SK-N-SH treated with all-trans-retinoic acid at 6 μM for 48 hours (cell line): ENCODE data around the gene USP36.

Experiments
- ESRRG ChIP-seq: fragments of 250-450 bp; sonication (Bioruptor Pico); IDR thresholded peaks from 2 replicates; pipeline ENCODE4 v1.6.1; 2021; ENCODE audit warnings: mild to moderate bottlenecking
- ISL1 ChIP-seq: fragments of 250-450 bp; sonication (Bioruptor Pico); IDR thresholded peaks from 2 replicates; pipeline ENCODE4 v2.1.2; 2022; ENCODE audit warnings: mild to moderate bottlenecking, moderate library complexity
- PPARA ChIP-seq: fragments of 250-450 bp; sonication (Bioruptor Pico); IDR thresholded peaks from 2 replicates; pipeline ENCODE4 v1.5.0; 2020; ENCODE audit warnings: mild to moderate bottlenecking, borderline replicate concordance
- RARB ChIP-seq: fragments of 250-450 bp; sonication (Bioruptor Pico); IDR thresholded peaks from 2 replicates; pipeline ENCODE4 v1.8.0; 2021; ENCODE audit warnings: mild to moderate bottlenecking, moderate library complexity
- TOX ChIP-seq: fragments of 250-450 bp; sonication (Bioruptor Pico); IDR thresholded peaks from 2 replicates; pipeline ENCODE4 v1.8.0; 2021; ENCODE audit warnings: mild to moderate bottlenecking, moderate library complexity, borderline replicate concordance
- ZC3H10 ChIP-seq: fragments of 250-450 bp; sonication (Bioruptor Pico); IDR thresholded peaks from 2 replicates; pipeline ENCODE4 v1.5.1; 2021; ENCODE audit warnings: mild to moderate bottlenecking, moderate library complexity
- ZFP30 ChIP-seq: fragments of 450-650 bp; formaldehyde crosslinking; IDR thresholded peaks from 2 replicates; pipeline ENCODE4 v1.5.0; 2022; ENCODE audit warnings: mild to moderate bottlenecking, moderate library complexity
- ZNF565 ChIP-seq: fragments of 450-650 bp; formaldehyde crosslinking; conservative IDR thresholded peaks from 2 replicates; pipeline ENCODE4 v1.5.0; 2020; ENCODE audit warnings: low read depth, mild to moderate bottlenecking, moderate library complexity
- ZNF8 ChIP-seq: fragments of 450-650 bp; formaldehyde crosslinking; IDR thresholded peaks from 2 replicates; pipeline ENCODE4 v1.5.0; 2020; ENCODE audit warnings: mild to moderate bottlenecking, moderate library complexity
- TF ChIP-seq, protein P1 (sequence below): fragments of 250-450 bp; sonication (Bioruptor Pico); IDR thresholded peaks from 2 replicates; pipeline ENCODE4 v1.5.1; 2021; ENCODE audit warnings: mild to moderate bottlenecking, moderate library complexity
- TF ChIP-seq, protein P2 (sequence below): fragments of 250-450 bp; sonication (Bioruptor Pico); IDR thresholded peaks from 2 replicates; pipeline ENCODE4 v1.5.1; 2020; ENCODE audit warnings: low read depth, mild to moderate bottlenecking, moderate library complexity
- TF ChIP-seq, protein P3 (sequence below): fragments of 250-450 bp; sonication (Bioruptor Pico); IDR thresholded peaks from 2 replicates; pipeline ENCODE4 v1.8.0; 2020; ENCODE audit warnings: mild to moderate bottlenecking, moderate library complexity, borderline replicate concordance

DNA sequence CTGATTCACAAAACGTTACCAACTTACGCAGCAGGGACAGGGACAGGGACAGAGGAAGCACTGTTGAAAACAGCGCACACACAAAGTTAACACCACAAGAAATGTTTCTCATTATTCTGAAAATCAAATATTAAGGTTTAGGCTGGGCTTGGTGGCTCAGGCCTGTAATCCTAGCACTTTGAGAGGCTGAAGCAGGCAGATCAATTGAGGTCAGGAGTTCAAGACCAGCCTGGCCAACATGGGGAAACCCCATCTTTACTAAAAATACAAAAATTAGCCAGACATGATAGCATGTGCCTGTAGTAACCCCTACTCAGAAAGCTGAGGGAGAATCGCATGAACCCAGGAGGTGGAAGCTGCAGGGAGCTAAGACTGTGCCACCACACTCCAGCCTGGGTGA is 62.7 kb downstream of the USP36 start:
- TF ChIP-seq PPARA (CRISPR knock-in tag) (no peak), RARB (CRISPR knock-in tag) (no peak), ZC3H10 (CRISPR knock-in tag) (no peak), ZNF8 (CRISPR knock-in tag) (no peak), ESRRG (CRISPR knock-in tag) (no peak), ZNF565 (no peak), TOX (no peak), ZFP30 (CRISPR knock-in tag) (no peak), ISL1 (CRISPR knock-in tag) (no peak)
- TF ChIP-seq, protein P1, sequence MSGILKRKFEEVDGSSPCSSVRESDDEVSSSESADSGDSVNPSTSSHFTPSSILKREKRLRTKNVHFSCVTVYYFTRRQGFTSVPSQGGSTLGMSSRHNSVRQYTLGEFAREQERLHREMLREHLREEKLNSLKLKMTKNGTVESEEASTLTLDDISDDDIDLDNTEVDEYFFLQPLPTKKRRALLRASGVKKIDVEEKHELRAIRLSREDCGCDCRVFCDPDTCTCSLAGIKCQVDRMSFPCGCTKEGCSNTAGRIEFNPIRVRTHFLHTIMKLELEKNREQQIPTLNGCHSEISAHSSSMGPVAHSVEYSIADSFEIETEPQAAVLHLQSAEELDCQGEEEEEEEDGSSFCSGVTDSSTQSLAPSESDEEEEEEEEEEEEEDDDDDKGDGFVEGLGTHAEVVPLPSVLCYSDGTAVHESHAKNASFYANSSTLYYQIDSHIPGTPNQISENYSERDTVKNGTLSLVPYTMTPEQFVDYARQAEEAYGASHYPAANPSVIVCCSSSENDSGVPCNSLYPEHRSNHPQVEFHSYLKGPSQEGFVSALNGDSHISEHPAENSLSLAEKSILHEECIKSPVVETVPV = no peak
- TF ChIP-seq, protein P2, sequence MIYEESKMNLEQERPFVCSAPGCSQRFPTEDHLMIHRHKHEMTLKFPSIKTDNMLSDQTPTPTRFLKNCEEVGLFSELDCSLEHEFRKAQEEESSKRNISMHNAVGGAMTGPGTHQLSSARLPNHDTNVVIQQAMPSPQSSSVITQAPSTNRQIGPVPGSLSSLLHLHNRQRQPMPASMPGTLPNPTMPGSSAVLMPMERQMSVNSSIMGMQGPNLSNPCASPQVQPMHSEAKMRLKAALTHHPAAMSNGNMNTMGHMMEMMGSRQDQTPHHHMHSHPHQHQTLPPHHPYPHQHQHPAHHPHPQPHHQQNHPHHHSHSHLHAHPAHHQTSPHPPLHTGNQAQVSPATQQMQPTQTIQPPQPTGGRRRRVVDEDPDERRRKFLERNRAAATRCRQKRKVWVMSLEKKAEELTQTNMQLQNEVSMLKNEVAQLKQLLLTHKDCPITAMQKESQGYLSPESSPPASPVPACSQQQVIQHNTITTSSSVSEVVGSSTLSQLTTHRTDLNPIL = no peak
- TF ChIP-seq, protein P3, sequence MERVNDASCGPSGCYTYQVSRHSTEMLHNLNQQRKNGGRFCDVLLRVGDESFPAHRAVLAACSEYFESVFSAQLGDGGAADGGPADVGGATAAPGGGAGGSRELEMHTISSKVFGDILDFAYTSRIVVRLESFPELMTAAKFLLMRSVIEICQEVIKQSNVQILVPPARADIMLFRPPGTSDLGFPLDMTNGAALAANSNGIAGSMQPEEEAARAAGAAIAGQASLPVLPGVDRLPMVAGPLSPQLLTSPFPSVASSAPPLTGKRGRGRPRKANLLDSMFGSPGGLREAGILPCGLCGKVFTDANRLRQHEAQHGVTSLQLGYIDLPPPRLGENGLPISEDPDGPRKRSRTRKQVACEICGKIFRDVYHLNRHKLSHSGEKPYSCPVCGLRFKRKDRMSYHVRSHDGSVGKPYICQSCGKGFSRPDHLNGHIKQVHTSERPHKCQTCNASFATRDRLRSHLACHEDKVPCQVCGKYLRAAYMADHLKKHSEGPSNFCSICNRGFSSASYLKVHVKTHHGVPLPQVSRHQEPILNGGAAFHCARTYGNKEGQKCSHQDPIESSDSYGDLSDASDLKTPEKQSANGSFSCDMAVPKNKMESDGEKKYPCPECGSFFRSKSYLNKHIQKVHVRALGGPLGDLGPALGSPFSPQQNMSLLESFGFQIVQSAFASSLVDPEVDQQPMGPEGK (CRISPR knock-in tag) = no peak
